Retina (tissue), 1 donor: ENCODE results near the gene SEM1.
"Not testable (repeated sequence)": the region's sequence is repeated elsewhere in the genome, so short reads cannot be mapped to it uniquely, and the experiment has no call there.

Experiments
- DNase-seq: peaks from one replicate; pipeline ENCODE4 v3.0.0-alpha.2; 2016

The SEM1 gene

GRCh38 chr7:96700516-96700915, 9.1 kb downstream of the SEM1 start:
- DNase-seq, result no peak

GRCh38 chr7:96699219-96699871, 10.3 kb downstream of the SEM1 start:
- no peak for DNase-seq

- DNase-seq, result not testable (repeated sequence)
Observed at GRCh38 chr7:96698449-96698848, 11.2 kb downstream of the SEM1 start.

- no peak for DNase-seq
Observed at GRCh38 chr7:96697822-96698221, 11.8 kb downstream of the SEM1 start.

- DNase-seq, result no peak
Observed at GRCh38 chr7:96695581-96695980, 14.1 kb downstream of the SEM1 start.

- DNase-seq, result no peak
Observed at GRCh38 chr7:96694082-96694481, 15.6 kb downstream of the SEM1 start.

- DNase-seq, result no peak
Observed at GRCh38 chr7:96691702-96692101, 17.9 kb downstream of the SEM1 start.

GRCh38 chr7:96689414-96689813, 20.2 kb downstream of the SEM1 start:
- DNase-seq, result no peak

- DNase-seq, result no peak
Observed at GRCh38 chr7:96686305-96686704, 23.3 kb downstream of the SEM1 start.

- DNase-seq, result no peak
Observed at GRCh38 chr7:96685755-96686154, 23.9 kb downstream of the SEM1 start.

- no peak for DNase-seq
Observed at GRCh38 chr7:96685353-96685752, 24.3 kb downstream of the SEM1 start.

- DNase-seq, result no peak
Observed at GRCh38 chr7:96679886-96680285, 29.8 kb downstream of the SEM1 start.

GRCh38 chr7:96676919-96677318, 32.7 kb downstream of the SEM1 start:
- no peak for DNase-seq

- peak; percentile 6 for DNase-seq
Observed at GRCh38 chr7:96675548-96675947, 34.1 kb downstream of the SEM1 start.

- no peak for DNase-seq
Observed at GRCh38 chr7:96674565-96674964, 35.1 kb downstream of the SEM1 start.

GRCh38 chr7:96671854-96672253, 37.8 kb downstream of the SEM1 start:
- no peak for DNase-seq

- no peak for DNase-seq
Observed at GRCh38 chr7:96670338-96671289, 39.0 kb downstream of the SEM1 start.

- DNase-seq, result no peak
Observed at GRCh38 chr7:96669812-96670211, 39.8 kb downstream of the SEM1 start.

- DNase-seq, result no peak
Observed at GRCh38 chr7:96667026-96667425, 42.6 kb downstream of the SEM1 start.

- no peak for DNase-seq
Observed at GRCh38 chr7:96665689-96666088, 44.0 kb downstream of the SEM1 start.

- no peak for DNase-seq
Observed at GRCh38 chr7:96664793-96665192, 44.9 kb downstream of the SEM1 start.

- DNase-seq, result no peak
Observed at GRCh38 chr7:96663871-96664445, 45.7 kb downstream of the SEM1 start.

GRCh38 chr7:96663457-96663856, 46.2 kb downstream of the SEM1 start:
- DNase-seq, result no peak

GRCh38 chr7:96662151-96662550, 47.5 kb downstream of the SEM1 start:
- DNase-seq, result not testable (repeated sequence)
